Measurements from ENCODE around the gene DHX30.

DNA sequence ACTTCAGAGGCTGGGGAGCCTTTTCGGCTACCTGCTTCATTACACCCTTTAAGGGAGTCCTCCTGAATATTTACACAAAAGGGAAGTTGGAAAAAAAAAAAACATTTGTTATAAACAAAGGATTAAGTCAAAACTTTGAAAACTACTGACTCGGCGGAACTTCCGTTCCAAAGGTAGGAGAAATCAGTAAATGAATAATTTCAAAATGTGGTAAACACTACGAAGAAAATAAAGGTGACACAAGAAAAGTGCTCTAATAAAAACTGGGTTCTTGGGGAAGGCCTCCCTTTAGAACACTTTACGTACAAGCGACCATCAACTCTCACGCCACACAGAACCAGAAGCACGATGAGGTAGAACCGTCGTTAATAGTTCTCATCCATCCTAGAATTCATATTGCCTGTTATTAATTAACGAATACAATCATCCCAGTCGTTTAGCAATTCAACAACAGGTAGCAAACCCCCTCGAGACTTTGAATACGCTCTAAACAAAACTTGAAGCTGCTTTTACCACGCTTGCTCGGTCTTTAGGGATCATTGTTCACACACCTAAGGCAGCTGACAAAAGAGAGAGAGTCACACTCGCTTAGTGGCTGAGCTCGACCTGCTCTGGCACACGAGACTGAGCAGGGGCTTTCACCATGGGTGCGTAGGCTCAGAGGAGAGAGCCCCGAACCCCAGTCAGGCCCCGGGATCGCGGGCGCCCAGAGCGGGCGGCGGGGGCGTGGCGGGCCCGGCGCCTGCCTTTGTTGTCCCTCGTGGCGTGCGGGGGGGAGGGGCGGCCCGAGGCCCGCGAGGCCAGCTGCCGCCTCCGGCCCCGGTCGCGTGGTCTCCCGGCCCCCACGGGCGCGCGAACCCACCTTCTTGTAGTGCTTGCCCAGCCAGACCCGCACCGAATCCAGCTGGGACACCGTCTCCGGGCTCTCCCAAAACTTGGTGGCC, 21.9 kb upstream of the DHX30 start:
- TF ChIP-seq, protein P1, sequence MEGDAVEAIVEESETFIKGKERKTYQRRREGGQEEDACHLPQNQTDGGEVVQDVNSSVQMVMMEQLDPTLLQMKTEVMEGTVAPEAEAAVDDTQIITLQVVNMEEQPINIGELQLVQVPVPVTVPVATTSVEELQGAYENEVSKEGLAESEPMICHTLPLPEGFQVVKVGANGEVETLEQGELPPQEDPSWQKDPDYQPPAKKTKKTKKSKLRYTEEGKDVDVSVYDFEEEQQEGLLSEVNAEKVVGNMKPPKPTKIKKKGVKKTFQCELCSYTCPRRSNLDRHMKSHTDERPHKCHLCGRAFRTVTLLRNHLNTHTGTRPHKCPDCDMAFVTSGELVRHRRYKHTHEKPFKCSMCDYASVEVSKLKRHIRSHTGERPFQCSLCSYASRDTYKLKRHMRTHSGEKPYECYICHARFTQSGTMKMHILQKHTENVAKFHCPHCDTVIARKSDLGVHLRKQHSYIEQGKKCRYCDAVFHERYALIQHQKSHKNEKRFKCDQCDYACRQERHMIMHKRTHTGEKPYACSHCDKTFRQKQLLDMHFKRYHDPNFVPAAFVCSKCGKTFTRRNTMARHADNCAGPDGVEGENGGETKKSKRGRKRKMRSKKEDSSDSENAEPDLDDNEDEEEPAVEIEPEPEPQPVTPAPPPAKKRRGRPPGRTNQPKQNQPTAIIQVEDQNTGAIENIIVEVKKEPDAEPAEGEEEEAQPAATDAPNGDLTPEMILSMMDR (IDR thresholded peaks at IDR 0.05): no peak
- no peak for TF ChIP-seq POLR2A (IDR thresholded peaks at IDR 0.05)

Measured in upper lobe of left lung (tissue), 4 donors.